NCI-H446 treated with DMSO at 0.1 percent for 48 hours (cell line): ENCODE data around the gene DBN1.
"Not testable (repeated sequence)": the region's sequence is repeated elsewhere in the genome, so short reads cannot be mapped to it uniquely, and the experiment has no call there.

ENCODE experiments used
- DNase-seq: peaks from one replicate; lab custom pipeline; 2025; lab: John Stamatoyannopoulos, UW

DBN1 gene

GRCh38 chr5:177429248-177430040 lies 44.0 kb downstream of the DBN1 start:
- no peak for DNase-seq

GRCh38 chr5:177428574-177429217 lies 44.7 kb downstream of the DBN1 start:
- no peak for DNase-seq

GRCh38 chr5:177427919-177428573 lies 45.4 kb downstream of the DBN1 start:
- no peak for DNase-seq

GRCh38 chr5:177427211-177427822 lies 46.1 kb downstream of the DBN1 start:
- no peak for DNase-seq

- DNase-seq = no peak
These were observed 46.7 kb downstream of the DBN1 start, which contains the start of gene GRK6 for GRCh38 chr5:177426566-177427210. TSS of gene GRK6 (plus strand) at chr5:177426676. CDS start at chr5:177426846, 170 bp downstream.

- DNase-seq = peak; percentile 99
These were observed 47.5 kb downstream of the DBN1 start for GRCh38 chr5:177425801-177426565.

GRCh38 chr5:177425196-177425800 lies 48.1 kb downstream of the DBN1 start:
- no peak for DNase-seq

GRCh38 chr5:177423671-177424070 lies 49.8 kb downstream of the DBN1 start:
- no peak for DNase-seq

- no peak for DNase-seq
These were observed 52.2 kb downstream of the DBN1 start for GRCh38 chr5:177421062-177421798.

- DNase-seq = not testable (repeated sequence)
These were observed 53.0 kb downstream of the DBN1 start for GRCh38 chr5:177420472-177420871.

- no peak for DNase-seq
These were observed 54.4 kb downstream of the DBN1 start for GRCh38 chr5:177419046-177419445.

GRCh38 chr5:177417081-177417480 lies 56.4 kb downstream of the DBN1 start:
- DNase-seq = not testable (repeated sequence)

GRCh38 chr5:177414481-177414880 lies 59.0 kb downstream of the DBN1 start:
- no peak for DNase-seq

- no peak for DNase-seq
These were observed 60.7 kb downstream of the DBN1 start for GRCh38 chr5:177412603-177413233.

GRCh38 chr5:177410575-177410974 lies 62.9 kb downstream of the DBN1 start:
- no peak for DNase-seq

GRCh38 chr5:177409043-177409801 lies 64.2 kb downstream of the DBN1 start, which contains the start of gene F12:
TSS of gene F12 (minus strand) at chr5:177409564. CDS start at chr5:177409527, 37 bp downstream.
- DNase-seq = no peak
